WTC11 (cell line): ENCODE measurements around the gene GALNT13. TPM values are rescaled to one million over a fixed set of nuclear protein-coding genes. Genes with fewer than 3 reads are reported as not detected.

ENCODE experiments used
- ATAC-seq: fragments of 200-7000 bp; cut with Tn5 transposase; 2 replicates; pipeline ENCODE4 v1.10.0; 2021; ENCODE audit warnings: mild to moderate bottlenecking, moderate library complexity
- CTCF ChIA-PET: fragments of 300-600 bp; sonication (Branson Sonifier 250); formaldehyde crosslinking; loops from one replicate; lab custom pipeline; 2021; ENCODE audit warnings: antibody characterized with exemption; lab: Charles Lee
- POLR2A ChIA-PET: fragments of 350-600 bp; sonication (Branson Sonifier 250); formaldehyde crosslinking; loops from one replicate; lab custom pipeline; 2021; ENCODE audit warnings: antibody characterized with exemption; lab: Charles Lee
- DNase-seq: peaks from one replicate; pipeline ENCODE4 v3.0.0; 2021; ENCODE audit warnings: low spot score
- H3K27ac Mint-ChIP-seq: 2 replicates; pipeline ENCODE4 v1.8.0; 2021; ENCODE audit warnings: mixed read lengths
- H3K27me3 Mint-ChIP-seq: 2 replicates; pipeline ENCODE4 v1.8.0; 2021; ENCODE audit warnings: low read depth, mild to moderate bottlenecking, moderate library complexity, mixed read lengths
- H3K36me3 Mint-ChIP-seq: 2 replicates; pipeline ENCODE4 v1.8.0; 2021; ENCODE audit warnings: mixed read lengths
- H3K4me1 Mint-ChIP-seq: 2 replicates; pipeline ENCODE4 v1.8.0; 2022; ENCODE audit warnings: mixed read lengths
- H3K4me3 Mint-ChIP-seq: 2 replicates; pipeline ENCODE4 v1.8.0; 2021; ENCODE audit warnings: mild to moderate bottlenecking, moderate library complexity, mixed read lengths
- H3K9me3 Mint-ChIP-seq: 2 replicates; pipeline ENCODE4 v1.8.0; 2021; ENCODE audit warnings: mixed read lengths
- ARID4B ChIP-seq: sonication (generic); formaldehyde crosslinking; IDR thresholded peaks from 2 replicates; pipeline ENCODE4 v1.8.0; 2023; ENCODE audit warnings: missing genetic modification reagents, mild to moderate bottlenecking, borderline replicate concordance
- ATF1 ChIP-seq: sonication (generic); formaldehyde crosslinking; IDR thresholded peaks from 2 replicates; pipeline ENCODE4 v1.8.1; 2023; ENCODE audit warnings: mild to moderate bottlenecking, moderate library complexity, missing genetic modification reagents
- ATF6 ChIP-seq: sonication (generic); formaldehyde crosslinking; IDR thresholded peaks from 2 replicates; pipeline ENCODE4 v1.8.1; 2023; ENCODE audit warnings: mild to moderate bottlenecking, missing genetic modification reagents
- ESRRA ChIP-seq: sonication (generic); formaldehyde crosslinking; IDR thresholded peaks from 2 replicates; pipeline ENCODE4 v1.8.1; 2022; ENCODE audit warnings: mild to moderate bottlenecking, missing genetic modification reagents, borderline replicate concordance
- IRF1 ChIP-seq: sonication (generic); formaldehyde crosslinking; IDR thresholded peaks from 2 replicates; pipeline ENCODE4 v1.8.0; 2023; ENCODE audit warnings: missing genetic modification reagents
- MXD4 ChIP-seq: fragments of 250-450 bp; sonication (Bioruptor Pico); IDR thresholded peaks from 2 replicates; pipeline ENCODE4 v1.8.0; 2021; ENCODE audit warnings: mild to moderate bottlenecking, moderate library complexity, borderline replicate concordance
- MYBL2 ChIP-seq: sonication (generic); formaldehyde crosslinking; IDR thresholded peaks from 2 replicates; pipeline ENCODE4 v1.8.1; 2023; ENCODE audit warnings: mild to moderate bottlenecking, moderate library complexity, missing genetic modification reagents
- NFE2L1 ChIP-seq: sonication (generic); formaldehyde crosslinking; IDR thresholded peaks from 2 replicates; pipeline ENCODE4 v1.8.1; 2023; ENCODE audit warnings: missing genetic modification reagents
- NR3C1 ChIP-seq: sonication (generic); formaldehyde crosslinking; conservative IDR thresholded peaks from 2 replicates; pipeline ENCODE4 v1.8.1; 2023; ENCODE audit warnings: low read depth, mild to moderate bottlenecking, missing genetic modification reagents
- RORB ChIP-seq: fragments of 250-450 bp; sonication (Bioruptor Pico); IDR thresholded peaks from 2 replicates; pipeline ENCODE4 v1.9.0; 2021; ENCODE audit warnings: mild to moderate bottlenecking
- TCF7 ChIP-seq: sonication (generic); formaldehyde crosslinking; IDR thresholded peaks from 2 replicates; pipeline ENCODE4 v1.8.0; 2022; ENCODE audit warnings: mild to moderate bottlenecking, low read depth, missing genetic modification reagents, moderate library complexity
- USF1 ChIP-seq: sonication (generic); formaldehyde crosslinking; IDR thresholded peaks from 2 replicates; pipeline ENCODE4 v1.8.0; 2022; ENCODE audit warnings: mild to moderate bottlenecking, missing genetic modification reagents
- ZBTB21 ChIP-seq: sonication (generic); formaldehyde crosslinking; IDR thresholded peaks from 2 replicates; pipeline ENCODE4 v1.8.1; 2023; ENCODE audit warnings: mild to moderate bottlenecking, missing genetic modification reagents, borderline replicate concordance
- ZMAT4 ChIP-seq: fragments of 250-450 bp; sonication (Bioruptor Pico); IDR thresholded peaks from 2 replicates; pipeline ENCODE4 v1.9.0; 2021; ENCODE audit warnings: mild to moderate bottlenecking
- ZNF232 ChIP-seq: sonication (generic); formaldehyde crosslinking; IDR thresholded peaks from 2 replicates; pipeline ENCODE4 v1.8.0; 2022; ENCODE audit warnings: mild to moderate bottlenecking, missing genetic modification reagents
- ZNF512 ChIP-seq: sonication (generic); formaldehyde crosslinking; IDR thresholded peaks from 2 replicates; pipeline ENCODE4 v1.8.1; 2022; ENCODE audit warnings: missing genetic modification reagents, borderline replicate concordance
- ZNF532 ChIP-seq: fragments of 250-450 bp; sonication (Bioruptor Pico); IDR thresholded peaks from 2 replicates; pipeline ENCODE4 v1.9.0; 2021; ENCODE audit warnings: mild to moderate bottlenecking, borderline replicate concordance
- total RNA-seq: library from RNA; stranded (reverse); gene quantifications from 3 replicates; pipeline ENCODE4 v1.2.3, GENCODE V29; 2021

Gene GALNT13
- total RNA-seq, 1 experiment from 2014 or later, result 9.9 TPM

- TF ChIP-seq ZNF532 (CRISPR knock-in tag) (no peak), ESRRA (CRISPR knock-in tag) (no peak), NFE2L1 (CRISPR knock-in tag) (no peak), ZNF232 (CRISPR knock-in tag) (no peak), MYBL2 (CRISPR knock-in tag) (no peak)
- Mint-ChIP-seq H3K27me3 (no peaks in the 10 kb centered on the region), H3K27ac (no peak overlapping the region), H3K36me3 (no peaks in the 10 kb centered on the region), H3K4me3 (no peak overlapping the region), H3K4me1 (peaks cover 2% of the 10 kb centered on the region; the same call in 1 of the 2 replicates), H3K9me3 (no peaks in the 10 kb centered on the region)
- DNase-seq (no peak), ATAC-seq (no peak)
- ChIA-PET POLR2A (no interaction called here), CTCF (no interaction called here)
Observed at GRCh38 chr2:154207288-154208047, 335.7 kb downstream of the GALNT13 start.

GRCh38 chr2:154223726-154224125 is 352.0 kb downstream of the GALNT13 start:
- Mint-ChIP-seq H3K4me1 (peaks cover 23% of the 10 kb centered on the region), H3K27ac (no peak overlapping the region), H3K9me3 (no peaks in the 10 kb centered on the region), H3K4me3 (no peak overlapping the region), H3K36me3 (no peaks in the 10 kb centered on the region), H3K27me3 (peaks cover 20% of the 10 kb centered on the region)
- DNase-seq (no peak), ATAC-seq (no peak)
- CTCF ChIA-PET, result no interaction called here
- TF ChIP-seq ATF1 (CRISPR knock-in tag) (no peak), ARID4B (no peak), ATF6 (CRISPR knock-in tag) (no peak), RORB (no peak)
- POLR2A ChIA-PET, result no interaction called here

- Mint-ChIP-seq H3K27ac (no peak overlapping the region), H3K4me1 (peaks cover 8% of the 10 kb centered on the region)
- TF ChIP-seq ATF1 (CRISPR knock-in tag), result no peak
- no peak for TF ChIP-seq NR3C1 (CRISPR knock-in tag)
- TF ChIP-seq TCF7 (CRISPR knock-in tag), result no peak
- no peak for TF ChIP-seq MXD4 (CRISPR knock-in tag)
- no peak for TF ChIP-seq ZBTB21 (CRISPR knock-in tag)
- no peak for TF ChIP-seq ZNF512 (CRISPR knock-in tag)
- TF ChIP-seq ZMAT4 (CRISPR knock-in tag), result no peak
- no peak for TF ChIP-seq ESRRA (CRISPR knock-in tag)
- no peak for TF ChIP-seq IRF1
- TF ChIP-seq USF1 (CRISPR knock-in tag), result no peak
Observed at GRCh38 chr2:154226931-154227330, 355.2 kb downstream of the GALNT13 start.

More at GRCh38 chr2:154226931-154227330, 355.2 kb downstream of the GALNT13 start:
- Mint-ChIP-seq H3K9me3 (no peaks in the 10 kb centered on the region), H3K4me3 (no peak overlapping the region), H3K36me3 (no peaks in the 10 kb centered on the region), H3K27me3 (peaks cover 5% of the 10 kb centered on the region)
- DNase-seq (no peak), ATAC-seq (no peak)
- CTCF ChIA-PET, result no interaction called here
- POLR2A ChIA-PET, result no interaction called here
